Measurements from ENCODE around the gene ARID5A.

Gene ARID5A

GRCh38 chr2:96540136-96540535 lies 3.6 kb downstream of the ARID5A start:
- H3K36me3 ChIP-seq (ENCODE audit: insufficient read depth, low read length) = no peaks in the 10 kb centered on the region
- H3K9me3 ChIP-seq (ENCODE audit: low read depth, low read length) = no peaks in the 10 kb centered on the region
- H3K9ac ChIP-seq (ENCODE audit: insufficient read length) = no peak overlapping the region
- H3K27ac ChIP-seq = no peak overlapping the region
- no peak for TF ChIP-seq FOXP2 (optimal IDR thresholded peaks at IDR 0.05; ENCODE audit: control extremely low read depth, extremely low read length, insufficient read depth)
- TF ChIP-seq POLR2AphosphoS5 (IDR thresholded peaks at IDR 0.05; ENCODE audit: borderline replicate concordance, low read depth, low read length) = no peak
- TF ChIP-seq EZH2 (IDR thresholded peaks at IDR 0.05) = no peak
- H3K4me3 ChIP-seq = no peak overlapping the region
- no peak for DNase-seq (ENCODE audit: low read depth, low spot score)

GRCh38 chr2:96541398-96542152 lies 5.0 kb downstream of the ARID5A start:
- Histone ChIP-seq H3K36me3 (ENCODE audit: insufficient read depth, low read length) (no peaks in the 10 kb centered on the region), H3K9me3 (ENCODE audit: low read depth, low read length) (no peaks in the 10 kb centered on the region), H3K4me3 (no peak overlapping the region), H3K27ac (no peak overlapping the region), H3K9ac (ENCODE audit: insufficient read length) (no peak overlapping the region)
- TF ChIP-seq EZH2 (IDR thresholded peaks at IDR 0.05) (no peak), FOXP2 (optimal IDR thresholded peaks at IDR 0.05; ENCODE audit: control extremely low read depth, extremely low read length, insufficient read depth) (no peak), POLR2AphosphoS5 (IDR thresholded peaks at IDR 0.05; ENCODE audit: borderline replicate concordance, low read depth, low read length) (no peak)
- DNase-seq (ENCODE audit: low read depth, low spot score) = no peak

- H3K4me3 ChIP-seq = no peak overlapping the region
- DNase-seq (ENCODE audit: low read depth, low spot score) = no peak
- no peaks in the 10 kb centered on the region for H3K36me3 ChIP-seq (ENCODE audit: insufficient read depth, low read length)
These were observed 5.9 kb downstream of the ARID5A start for GRCh38 chr2:96542357-96542977.

GRCh38 chr2:96546321-96546720 lies 9.8 kb downstream of the ARID5A start:
- H3K36me3 ChIP-seq (ENCODE audit: insufficient read depth, low read length) = no peaks in the 10 kb centered on the region
- TF ChIP-seq FOXP2 (optimal IDR thresholded peaks at IDR 0.05; ENCODE audit: control extremely low read depth, extremely low read length, insufficient read depth) (no peak), POLR2AphosphoS5 (IDR thresholded peaks at IDR 0.05; ENCODE audit: borderline replicate concordance, low read depth, low read length) (no peak), EZH2 (IDR thresholded peaks at IDR 0.05) (no peak)
- no peak for DNase-seq (ENCODE audit: low read depth, low spot score)
- no peak overlapping the region for H3K27ac ChIP-seq
- no peaks in the 10 kb centered on the region for H3K9me3 ChIP-seq (ENCODE audit: low read depth, low read length)
- H3K9ac ChIP-seq (ENCODE audit: insufficient read length) = no peak overlapping the region
- no peak overlapping the region for H3K4me3 ChIP-seq

More at GRCh38 chr2:96542357-96542977, 5.9 kb downstream of the ARID5A start:
- TF ChIP-seq EZH2 (IDR thresholded peaks at IDR 0.05) = no peak
- no peak for TF ChIP-seq FOXP2 (optimal IDR thresholded peaks at IDR 0.05; ENCODE audit: control extremely low read depth, extremely low read length, insufficient read depth)
- TF ChIP-seq POLR2AphosphoS5 (IDR thresholded peaks at IDR 0.05; ENCODE audit: borderline replicate concordance, low read depth, low read length) = no peak
- Histone ChIP-seq H3K27ac (no peak overlapping the region), H3K9ac (ENCODE audit: insufficient read length) (no peak overlapping the region), H3K9me3 (ENCODE audit: low read depth, low read length) (no peaks in the 10 kb centered on the region)

GRCh38 chr2:96546797-96547196 lies 10.2 kb downstream of the ARID5A start:
- DNase-seq (ENCODE audit: low read depth, low spot score) = no peak
- Histone ChIP-seq H3K27ac (no peak overlapping the region), H3K9ac (ENCODE audit: insufficient read length) (no peak overlapping the region), H3K36me3 (ENCODE audit: insufficient read depth, low read length) (no peaks in the 10 kb centered on the region), H3K9me3 (ENCODE audit: low read depth, low read length) (no peaks in the 10 kb centered on the region), H3K4me3 (no peak overlapping the region)
- TF ChIP-seq FOXP2 (optimal IDR thresholded peaks at IDR 0.05; ENCODE audit: control extremely low read depth, extremely low read length, insufficient read depth) (no peak), EZH2 (IDR thresholded peaks at IDR 0.05) (no peak), POLR2AphosphoS5 (IDR thresholded peaks at IDR 0.05; ENCODE audit: borderline replicate concordance, low read depth, low read length) (no peak)

GRCh38 chr2:96547203-96547641 lies 10.7 kb downstream of the ARID5A start:
- Histone ChIP-seq H3K9me3 (ENCODE audit: low read depth, low read length) (no peaks in the 10 kb centered on the region), H3K36me3 (ENCODE audit: insufficient read depth, low read length) (no peaks in the 10 kb centered on the region), H3K9ac (ENCODE audit: insufficient read length) (no peak overlapping the region), H3K4me3 (no peak overlapping the region), H3K27ac (no peak overlapping the region)
- TF ChIP-seq EZH2 (IDR thresholded peaks at IDR 0.05) (no peak), POLR2AphosphoS5 (IDR thresholded peaks at IDR 0.05; ENCODE audit: borderline replicate concordance, low read depth, low read length) (no peak), FOXP2 (optimal IDR thresholded peaks at IDR 0.05; ENCODE audit: control extremely low read depth, extremely low read length, insufficient read depth) (no peak)
- DNase-seq (ENCODE audit: low read depth, low spot score) = no peak

- TF ChIP-seq EZH2 (IDR thresholded peaks at IDR 0.05) (no peak), POLR2AphosphoS5 (IDR thresholded peaks at IDR 0.05; ENCODE audit: borderline replicate concordance, low read depth, low read length) (no peak), FOXP2 (optimal IDR thresholded peaks at IDR 0.05; ENCODE audit: control extremely low read depth, extremely low read length, insufficient read depth) (no peak)
- H3K27ac ChIP-seq = no peak overlapping the region
These were observed 11.2 kb downstream of the ARID5A start for GRCh38 chr2:96547731-96548171.

GRCh38 chr2:96548558-96549465 lies 12.3 kb downstream of the ARID5A start:
- Histone ChIP-seq H3K9ac (ENCODE audit: insufficient read length) (no peak overlapping the region), H3K27ac (no peak overlapping the region), H3K36me3 (ENCODE audit: insufficient read depth, low read length) (no peaks in the 10 kb centered on the region), H3K9me3 (ENCODE audit: low read depth, low read length) (no peaks in the 10 kb centered on the region), H3K4me3 (no peak overlapping the region)
- DNase-seq (ENCODE audit: low read depth, low spot score) = no peak
- TF ChIP-seq EZH2 (IDR thresholded peaks at IDR 0.05) (no peak), FOXP2 (optimal IDR thresholded peaks at IDR 0.05; ENCODE audit: control extremely low read depth, extremely low read length, insufficient read depth) (no peak), POLR2AphosphoS5 (IDR thresholded peaks at IDR 0.05; ENCODE audit: borderline replicate concordance, low read depth, low read length) (no peak)

More at GRCh38 chr2:96547731-96548171, 11.2 kb downstream of the ARID5A start:
- H3K9me3 ChIP-seq (ENCODE audit: low read depth, low read length) = no peaks in the 10 kb centered on the region
- H3K4me3 ChIP-seq = no peak overlapping the region
- DNase-seq (ENCODE audit: low read depth, low spot score) = no peak
- H3K9ac ChIP-seq (ENCODE audit: insufficient read length) = no peak overlapping the region
- no peaks in the 10 kb centered on the region for H3K36me3 ChIP-seq (ENCODE audit: insufficient read depth, low read length)

Measured in SK-N-MC (cell line).